NCI-H2107 (cell line): ENCODE measurements around the gene KRTAP29-1.
A peak's percentile ranks its signal among the peaks of the same experiment; 100 is the strongest.
"Not testable (repeated sequence)": the region's sequence is repeated elsewhere in the genome, so short reads cannot be mapped to it uniquely, and the experiment has no call there.

Experiments used
- DNase-seq: peaks from one replicate; lab custom pipeline; 2025; lab: John Stamatoyannopoulos, UW

Gene KRTAP29-1, protein sequence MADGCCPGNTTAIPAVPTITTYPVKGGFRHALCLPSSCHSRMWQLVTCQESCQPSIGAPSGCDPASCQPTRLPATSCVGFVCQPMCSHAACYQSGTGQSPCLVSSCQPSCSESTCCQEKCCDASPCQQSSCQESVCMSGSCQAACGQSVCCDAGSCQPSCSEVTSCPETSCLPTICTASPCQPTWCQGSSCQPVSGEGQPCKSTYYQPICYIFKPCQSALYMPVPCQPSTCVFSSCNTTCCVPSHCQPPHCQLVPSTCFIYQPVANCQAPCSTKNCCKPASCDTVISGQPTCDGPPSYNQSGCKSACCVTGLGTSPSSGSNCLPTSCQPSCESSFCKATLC

DNA sequence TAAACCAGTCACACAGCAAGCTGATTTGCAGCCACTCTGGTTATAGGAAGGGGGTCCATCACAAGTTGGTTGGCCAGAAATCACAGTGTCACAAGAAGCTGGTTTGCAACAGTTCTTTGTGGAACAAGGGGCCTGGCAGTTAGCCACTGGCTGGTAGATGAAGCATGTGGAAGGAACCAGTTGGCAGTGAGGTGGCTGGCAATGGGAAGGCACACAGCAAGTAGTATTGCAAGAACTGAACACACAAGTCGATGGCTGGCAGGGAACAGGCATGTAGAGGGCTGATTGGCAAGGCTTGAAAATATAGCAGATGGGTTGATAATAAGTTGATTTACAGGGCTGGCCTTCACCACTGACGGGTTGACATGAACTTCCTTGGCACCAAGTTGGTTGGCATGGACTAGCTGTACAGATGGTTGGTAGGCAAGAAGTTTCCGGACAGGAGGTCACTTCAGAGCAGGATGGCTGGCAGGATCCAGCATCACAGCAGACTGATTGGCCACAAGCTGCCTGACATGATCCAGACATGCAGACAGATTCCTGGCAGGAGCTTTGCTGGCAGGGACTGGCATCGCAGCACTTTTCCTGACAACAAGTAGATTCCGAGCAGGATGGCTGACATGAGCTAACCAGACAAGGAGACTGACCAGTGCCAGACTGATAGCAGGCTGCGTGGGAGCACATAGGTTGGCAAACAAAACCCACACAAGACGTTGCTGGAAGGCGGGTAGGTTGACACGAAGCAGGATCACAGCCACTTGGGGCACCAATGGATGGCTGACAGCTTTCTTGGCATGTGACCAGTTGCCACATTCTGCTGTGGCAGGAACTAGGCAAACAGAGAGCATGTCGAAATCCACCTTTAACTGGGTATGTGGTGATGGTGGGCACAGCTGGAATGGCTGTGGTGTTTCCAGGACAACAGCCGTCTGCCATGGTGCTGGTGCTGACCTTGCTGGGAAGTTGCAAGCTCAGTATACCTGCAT is at the start of gene KRTAP29-1:
KRTAP29-1 (minus strand) TSS at position 936 of the 986 bp plus-strand sequence; CDS start at position 936, 0 bp downstream.
- no peak for DNase-seq

DNA sequence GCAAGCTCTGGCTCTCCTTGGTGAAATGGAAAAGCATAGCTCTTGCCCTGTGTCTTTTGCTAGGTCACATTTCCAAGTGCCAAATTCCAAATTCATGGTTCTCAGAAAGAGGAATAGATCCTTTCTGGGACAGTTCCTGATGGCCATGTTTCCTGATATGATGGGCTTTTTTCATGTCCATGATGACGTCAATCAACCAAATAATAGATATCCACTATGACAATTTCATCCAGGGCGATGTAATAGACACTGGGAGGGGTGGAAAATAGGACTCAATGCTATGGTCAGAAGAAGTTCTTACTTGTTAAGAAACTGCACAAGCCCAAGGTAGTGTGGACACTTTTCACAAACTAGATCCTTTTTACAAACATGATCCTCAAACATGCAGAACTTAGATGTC is 48.5 kb upstream of the KRTAP29-1 start:
- DNase-seq = no peak

DNA sequence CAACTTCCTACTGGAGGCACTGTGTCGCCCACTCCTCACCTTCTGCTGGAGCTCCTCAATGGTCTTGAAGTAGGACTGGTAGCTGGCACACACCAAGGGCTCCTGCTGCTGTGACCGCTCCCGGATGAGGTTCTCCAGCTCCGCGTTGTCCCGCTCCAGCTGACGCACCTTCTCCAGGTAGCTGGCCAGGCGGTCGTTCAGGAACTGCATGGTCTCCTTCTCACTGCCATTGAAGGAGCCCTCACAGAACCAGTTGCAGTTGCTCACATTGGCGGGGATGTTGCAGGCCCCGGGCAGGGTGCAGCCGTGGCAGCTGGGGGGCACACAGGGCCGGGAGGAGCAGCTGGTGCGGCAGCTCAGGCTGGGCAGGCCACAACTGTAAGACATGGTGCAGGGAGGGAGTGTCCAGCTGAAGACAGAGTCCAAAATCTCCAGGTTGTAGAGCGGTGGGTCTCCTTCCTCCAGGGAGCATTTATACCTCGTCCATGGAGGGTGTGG is 47.8 kb upstream of the KRTAP29-1 start, which contains the start of gene KRT33A:
KRT33A (minus strand) TSS at position 448 of the 498 bp plus-strand sequence; CDS start at position 387, 61 bp downstream.
- not testable (repeated sequence) for DNase-seq

DNA sequence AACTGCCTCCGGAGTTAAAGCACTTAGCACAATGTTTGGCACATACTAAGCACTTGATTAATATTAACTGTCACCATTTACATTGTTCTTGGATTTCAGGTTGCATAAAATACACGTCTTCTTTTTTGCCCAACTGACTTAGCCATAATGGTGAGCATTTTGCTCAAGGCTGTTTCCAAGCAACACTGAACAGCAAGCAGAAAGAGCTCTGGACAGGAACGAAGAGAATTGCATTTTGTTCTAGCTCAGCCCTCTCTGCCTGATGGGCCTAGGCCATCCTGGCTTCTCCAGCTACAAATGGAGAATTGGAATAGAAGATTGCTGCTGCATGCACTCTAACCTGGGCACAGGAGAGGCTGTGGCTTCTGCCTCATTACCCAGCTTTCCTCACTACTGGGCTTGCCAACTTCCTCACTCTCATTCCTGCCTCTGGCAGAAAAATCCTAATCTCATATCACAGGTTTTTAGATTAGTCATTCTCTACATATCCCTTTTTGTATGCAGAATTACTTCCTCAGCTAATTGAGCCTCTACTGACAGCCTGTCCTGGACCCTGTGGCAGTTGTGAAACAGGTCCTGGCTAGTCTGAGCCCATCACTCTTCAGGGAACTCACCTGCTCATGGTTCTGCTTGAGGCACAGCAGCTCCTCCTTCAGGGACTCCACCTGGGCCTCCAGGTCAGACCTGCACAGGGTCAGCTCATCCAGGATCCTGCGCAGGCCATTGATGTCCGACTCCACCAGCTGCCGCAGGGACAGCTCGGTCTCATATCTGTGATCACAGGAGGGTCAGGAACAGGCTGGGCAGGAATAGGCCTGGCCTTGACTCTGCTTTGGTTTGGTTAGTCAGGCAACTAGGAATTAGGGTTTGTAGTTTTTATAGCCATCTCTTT is 45.5 kb upstream of the KRTAP29-1 start:
- DNase-seq = no peak

DNA sequence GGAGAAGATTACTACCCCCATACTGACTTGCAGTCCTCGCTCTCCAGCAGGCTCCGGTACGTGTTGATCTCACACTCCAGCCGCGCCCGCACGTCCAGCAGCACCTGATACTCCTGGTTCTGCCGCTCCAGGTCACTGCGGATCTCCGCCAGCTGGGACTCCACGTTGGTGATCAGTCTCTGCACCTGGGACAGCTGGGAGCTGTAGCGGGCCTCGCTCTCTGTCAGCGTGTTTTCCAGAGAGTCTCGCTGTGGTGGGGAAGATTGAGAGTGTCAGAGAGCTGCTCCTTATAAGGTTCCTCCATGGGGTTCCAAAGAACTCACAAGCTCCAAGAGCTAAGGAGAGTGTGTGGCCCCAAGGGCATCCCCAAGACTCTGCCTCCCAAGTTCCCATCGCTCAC is 43.8 kb upstream of the KRTAP29-1 start:
- DNase-seq = not testable (repeated sequence)

DNA sequence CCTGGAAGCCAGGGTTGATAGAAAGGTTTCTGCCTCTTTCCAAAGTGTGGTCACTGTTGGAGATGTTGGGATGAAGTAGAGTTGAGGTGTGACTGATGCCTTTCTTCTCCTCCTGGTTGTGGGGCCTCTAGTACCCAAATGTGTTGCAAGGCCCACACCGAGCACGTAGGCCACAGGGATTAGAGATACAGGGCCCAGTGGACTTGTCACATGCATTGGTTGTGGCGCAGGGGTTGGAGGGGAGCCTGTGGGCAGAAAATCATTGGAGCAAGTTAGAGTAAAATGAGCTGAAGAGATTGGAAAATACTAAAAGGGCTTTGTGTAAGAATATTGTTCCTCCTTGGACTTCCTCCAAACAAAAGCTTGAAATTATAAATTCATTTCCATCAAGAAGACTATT is 43.3 kb upstream of the KRTAP29-1 start:
- DNase-seq = no peak

DNA sequence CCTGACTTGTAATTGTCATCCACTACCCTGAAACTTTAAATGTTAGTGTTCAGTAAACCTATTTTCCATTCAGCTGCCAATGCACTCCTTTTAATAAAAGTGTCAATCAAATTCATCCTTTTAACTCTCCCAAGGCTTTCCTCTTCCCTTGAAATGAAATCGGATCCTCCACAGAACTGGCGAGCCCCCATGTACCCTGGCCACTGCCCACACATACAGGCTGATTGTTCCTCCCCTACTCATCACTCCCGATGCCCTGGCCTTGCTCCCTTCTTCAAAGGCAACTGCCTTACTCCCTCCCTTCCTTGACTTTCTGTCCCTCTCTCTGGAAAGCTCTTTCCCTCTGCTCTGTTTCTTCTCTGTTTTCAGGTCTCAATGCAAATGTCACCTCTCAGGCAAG is 40.4 kb upstream of the KRTAP29-1 start:
- no peak for DNase-seq

DNA sequence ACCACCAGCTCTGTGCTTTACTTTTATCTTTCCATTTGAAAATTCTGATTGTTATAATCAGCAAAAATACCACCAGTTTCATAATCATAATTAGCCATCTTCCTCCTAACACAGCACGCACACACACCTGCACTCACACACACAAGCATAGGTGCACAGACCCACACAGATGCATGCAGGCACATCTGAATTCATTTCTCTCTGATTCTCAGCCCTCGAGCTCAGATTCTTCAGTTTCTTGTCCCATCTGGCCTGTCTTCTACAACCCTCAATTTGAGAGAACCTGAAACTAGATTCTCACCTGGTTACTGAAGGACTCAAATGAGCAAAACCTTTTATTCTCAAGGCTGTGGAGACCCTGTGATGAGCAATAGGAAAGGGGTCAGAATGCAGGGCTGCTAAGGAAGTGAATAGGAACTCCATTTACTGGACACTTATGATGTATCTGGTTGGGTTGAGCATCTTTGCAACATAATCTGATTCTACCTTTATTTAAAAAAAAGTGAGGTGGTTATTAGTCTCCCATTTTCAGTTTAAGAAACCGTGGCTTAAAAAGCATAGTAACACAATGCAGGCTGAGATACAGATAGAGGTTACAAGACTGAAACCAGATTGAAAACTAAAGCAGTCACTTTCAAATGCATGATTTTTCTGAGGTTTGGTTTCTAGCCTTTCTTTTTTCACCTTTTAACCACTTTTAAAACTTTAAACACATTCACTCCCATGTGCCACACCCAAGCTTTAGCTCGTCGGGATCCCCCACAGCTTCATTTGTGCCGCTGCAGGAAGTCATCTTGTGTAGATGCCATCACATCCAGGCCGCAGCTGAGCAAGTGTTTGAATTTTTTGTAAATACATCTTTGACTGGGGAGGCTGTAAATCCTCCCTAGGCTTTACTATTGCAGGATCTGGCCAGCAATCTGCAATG is 38.5 kb upstream of the KRTAP29-1 start:
- no peak for DNase-seq

DNA sequence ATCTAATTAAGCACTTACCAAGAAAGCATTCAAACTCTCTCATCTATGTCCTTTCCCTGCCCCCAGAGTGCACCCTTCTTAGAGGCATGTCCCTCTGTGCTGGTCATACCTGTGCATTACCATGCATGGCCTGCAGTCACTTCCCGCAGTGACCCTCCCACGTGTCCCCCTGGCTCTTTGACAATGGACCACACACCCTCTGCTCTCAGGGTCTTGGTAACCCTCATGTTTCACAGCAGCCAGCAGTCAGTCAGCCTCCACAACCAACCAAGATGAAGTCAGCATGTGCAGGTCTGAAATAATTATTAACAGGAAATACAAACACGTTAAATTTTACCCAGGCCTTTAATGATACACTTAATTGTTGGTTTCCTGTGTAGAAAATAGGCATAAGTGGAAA is 37.8 kb upstream of the KRTAP29-1 start:
- DNase-seq = no peak

DNA sequence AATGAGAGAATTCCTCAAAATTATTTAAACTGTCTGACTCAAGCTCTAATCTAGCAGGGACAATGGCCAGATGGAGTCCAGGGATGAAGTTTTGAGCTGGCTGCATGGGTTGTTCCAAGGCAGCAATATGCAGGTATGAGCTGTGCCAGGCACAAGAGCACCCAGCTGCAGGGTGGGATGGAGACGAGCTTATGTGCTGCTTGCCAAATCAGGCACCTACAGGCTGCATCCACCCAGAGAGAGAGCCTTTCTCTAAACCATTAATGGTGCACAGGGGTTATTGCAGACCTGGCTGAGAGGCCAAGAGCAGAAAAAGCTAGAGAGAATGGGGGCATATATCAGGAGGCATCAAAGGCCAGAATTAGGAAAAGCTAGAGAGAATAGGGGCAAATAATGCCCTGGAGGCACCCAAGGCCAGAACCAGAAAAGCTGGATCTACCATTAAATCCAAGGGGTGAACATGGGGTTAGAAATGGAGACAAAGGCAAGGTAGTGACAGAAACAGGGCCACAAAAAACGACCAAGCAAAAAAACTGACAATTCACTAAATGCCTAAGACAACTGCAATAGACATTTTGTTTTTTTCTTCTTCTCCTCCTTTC is 37.0 kb upstream of the KRTAP29-1 start:
- DNase-seq = no peak

DNA sequence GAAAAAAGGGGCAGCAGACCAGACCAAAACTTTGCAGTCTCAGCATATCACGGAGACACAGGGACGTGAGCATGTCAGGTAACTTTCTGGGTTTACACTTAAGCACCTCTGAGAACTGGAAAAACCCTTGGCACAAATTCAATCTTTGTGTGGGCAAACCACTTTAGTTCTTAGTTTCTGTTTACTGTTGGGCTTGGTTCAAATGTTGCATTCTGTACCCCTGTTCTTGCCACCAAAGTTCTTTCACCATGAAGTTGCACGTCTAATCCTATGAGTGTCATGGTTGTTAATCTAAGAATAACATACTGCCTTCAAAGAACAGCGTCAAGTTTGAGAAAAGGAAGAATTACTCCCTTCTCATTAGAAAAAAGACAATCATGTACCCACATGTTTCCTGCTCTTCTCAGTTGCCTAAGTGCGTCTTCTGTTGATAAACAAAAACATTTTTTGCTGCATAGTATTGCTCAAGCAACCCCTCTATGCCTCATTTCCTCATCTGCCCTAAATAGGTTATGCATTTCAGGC is 36.4 kb upstream of the KRTAP29-1 start:
- no peak for DNase-seq

DNA sequence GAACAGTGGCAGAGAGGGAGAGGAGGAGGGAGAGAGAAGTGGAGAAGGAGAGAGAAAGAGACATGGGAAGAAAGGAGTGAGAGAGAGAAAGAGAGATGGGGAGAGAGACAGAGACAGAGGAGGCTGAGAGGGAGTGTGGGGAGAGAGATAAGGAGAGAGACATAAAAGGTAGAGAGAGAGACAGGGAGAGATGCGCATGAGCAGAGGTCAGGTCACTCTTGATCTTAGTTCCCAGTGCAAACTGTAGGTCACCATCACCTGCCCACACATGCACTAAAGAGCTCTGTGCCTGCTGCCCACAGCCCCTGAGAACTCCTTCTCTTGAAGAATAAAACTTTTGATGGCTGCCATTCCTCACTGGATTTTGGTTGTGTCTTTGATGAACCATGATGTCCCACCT is 33.1 kb upstream of the KRTAP29-1 start:
- no peak for DNase-seq

DNA sequence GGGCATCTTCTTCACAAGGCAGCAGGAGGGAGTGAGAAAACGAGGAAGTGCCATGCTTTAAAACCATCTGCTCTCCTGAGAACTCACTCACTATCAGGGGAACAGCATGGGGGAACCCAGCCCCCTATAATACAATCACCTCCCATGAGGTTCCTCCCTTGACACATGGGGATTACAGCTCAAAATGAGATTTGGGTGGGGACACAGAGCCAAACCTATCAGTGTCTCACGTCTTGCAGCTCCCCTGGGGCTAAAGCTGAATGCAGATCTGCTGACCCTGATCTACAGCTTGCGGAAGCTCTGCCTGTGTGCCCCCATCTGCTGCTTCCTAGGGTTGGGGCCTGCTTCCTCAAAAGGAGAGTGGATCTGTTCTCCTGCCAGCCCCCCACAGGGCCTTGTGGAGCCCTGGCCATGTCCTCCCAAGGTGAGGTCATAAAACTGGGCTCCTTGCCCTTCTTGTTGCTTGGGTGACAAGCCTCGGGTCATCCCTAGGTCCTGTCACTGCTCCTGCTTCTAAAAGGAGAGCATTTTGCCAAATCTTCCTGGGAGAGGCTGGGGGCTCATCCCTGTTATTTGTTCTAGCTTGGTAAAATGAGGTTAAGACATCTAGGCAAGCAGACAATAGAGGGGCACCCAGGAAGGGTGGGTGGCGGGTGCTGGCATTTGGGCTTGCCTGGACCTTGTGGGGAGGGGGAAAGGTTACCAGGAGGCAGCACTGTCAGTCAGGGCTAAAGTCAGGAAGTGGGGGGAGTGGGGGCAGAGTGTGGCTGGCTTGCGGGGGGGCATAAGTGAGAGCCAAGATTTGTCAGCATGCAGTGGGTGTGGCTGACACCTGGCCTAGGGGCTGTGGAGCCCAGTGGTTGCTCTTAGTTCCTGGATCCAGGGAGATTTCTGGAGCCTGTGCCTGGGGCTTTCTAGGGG is 32.0 kb upstream of the KRTAP29-1 start:
- no peak for DNase-seq

DNA sequence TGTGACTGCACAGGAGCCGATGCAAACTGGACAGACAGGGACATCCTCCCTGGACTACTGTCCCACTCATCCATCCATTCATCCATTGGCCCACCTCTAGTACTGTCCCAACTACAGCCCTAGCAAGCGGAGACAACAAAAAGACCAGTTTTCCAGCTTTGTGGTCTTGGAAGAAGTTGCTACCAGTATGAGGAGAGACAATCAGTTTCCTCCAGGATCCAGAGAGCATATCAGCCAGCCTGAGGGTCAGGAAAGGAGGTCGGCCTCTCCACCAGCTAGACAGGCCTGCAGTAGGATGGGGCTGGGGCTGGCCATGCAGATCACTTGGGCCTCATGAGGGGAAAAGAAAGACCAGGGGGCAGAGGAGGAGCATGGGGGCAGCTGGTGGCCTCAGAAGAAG is 31.2 kb upstream of the KRTAP29-1 start:
- no peak for DNase-seq

DNA sequence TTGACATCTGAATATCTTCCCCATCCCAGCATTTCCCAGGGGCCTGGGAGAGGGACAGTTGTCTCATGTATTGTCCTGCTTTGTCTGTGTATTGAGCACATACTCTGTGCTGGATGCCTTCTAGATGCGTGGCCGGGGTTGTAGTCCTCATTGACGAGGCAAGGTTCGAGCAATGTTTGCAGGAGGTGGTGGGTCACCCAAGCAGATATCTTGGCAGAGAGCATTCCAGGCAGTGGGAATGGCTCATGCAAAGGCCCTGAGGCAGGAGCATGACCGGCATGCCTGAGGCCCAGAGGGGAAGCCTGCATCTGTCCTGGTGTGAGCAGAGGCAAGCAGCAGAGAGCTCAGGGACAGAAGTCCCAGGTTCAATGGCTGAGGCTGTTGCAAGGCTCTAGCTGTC is 30.4 kb upstream of the KRTAP29-1 start:
- DNase-seq = no peak

DNA sequence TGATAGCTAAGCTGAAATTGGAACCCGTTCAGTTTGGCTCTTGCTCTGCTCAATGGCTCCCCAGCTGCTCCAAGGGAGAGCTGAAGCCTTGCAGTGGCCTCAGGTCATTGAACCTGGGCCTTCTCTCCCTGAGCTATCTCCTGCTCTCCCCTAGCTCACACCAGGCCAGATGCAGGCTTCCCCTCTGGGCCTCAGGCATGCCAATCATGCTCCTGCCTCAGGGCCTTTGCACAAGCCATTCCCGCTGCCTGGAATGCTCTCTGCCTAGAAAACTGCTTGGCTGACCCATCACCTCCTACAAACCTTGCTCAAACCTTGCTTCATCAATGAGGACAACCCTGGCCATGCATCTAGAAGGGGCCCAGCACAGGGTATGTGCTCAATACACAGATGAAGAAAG is 29.6 kb upstream of the KRTAP29-1 start:
- DNase-seq = no peak

DNA sequence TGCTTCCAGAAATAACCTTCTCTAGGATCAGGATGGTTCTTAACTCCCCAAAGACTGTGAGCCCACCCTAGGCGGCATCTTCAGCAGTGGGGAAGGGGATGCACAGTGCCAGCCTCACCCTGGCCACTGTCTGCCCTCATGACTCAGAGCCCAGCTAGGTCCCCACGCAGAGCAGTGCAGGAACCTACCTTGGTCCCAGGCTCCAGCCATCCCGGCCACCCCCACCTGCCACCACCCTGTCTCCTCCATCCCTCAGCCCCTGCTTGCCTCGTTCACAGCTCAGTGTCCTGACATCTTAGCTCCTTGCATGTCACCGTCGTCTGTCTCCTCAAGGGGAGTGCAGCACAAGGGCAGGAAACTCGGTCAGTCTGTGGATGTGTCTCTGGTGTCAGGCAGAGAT is 29.0 kb upstream of the KRTAP29-1 start:
- DNase-seq = no peak

DNA sequence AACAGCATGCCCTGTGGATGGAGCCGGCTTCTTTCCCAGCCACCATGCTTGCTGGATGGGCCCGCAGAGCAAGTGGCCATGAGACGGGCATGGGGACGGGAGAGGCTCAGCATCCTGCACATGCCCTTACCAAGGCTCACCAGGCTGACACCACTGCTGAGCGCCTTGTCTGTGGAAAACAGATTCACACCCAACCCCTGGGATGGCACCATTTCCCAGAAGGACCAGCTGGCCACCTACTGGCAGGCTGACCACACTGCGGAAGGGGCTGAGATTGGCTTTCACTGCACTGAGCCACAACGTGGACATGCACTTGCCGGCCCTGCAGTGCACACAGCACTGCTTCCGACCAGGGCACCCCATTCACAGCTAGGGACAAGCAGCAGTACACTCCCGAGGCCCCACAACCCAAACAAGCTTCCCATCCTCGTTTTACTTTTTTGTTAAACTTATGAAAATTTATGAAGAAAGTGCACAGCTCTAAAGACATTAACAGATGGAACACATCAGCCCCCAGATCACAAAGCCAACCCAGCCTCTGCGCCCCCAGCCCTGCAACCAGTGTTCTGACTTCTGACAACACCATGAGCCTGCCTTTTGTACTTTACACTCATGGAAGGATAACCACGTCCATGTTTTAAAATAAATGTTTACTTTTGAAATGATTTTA is 26.8 kb upstream of the KRTAP29-1 start:
- peak; percentile 14 for DNase-seq
